IMR-90 (cell line): ENCODE measurements around the gene CEP135.

ENCODE experiments used
- BHLHE40 ChIP-seq: fragments of 150-350 bp; IDR thresholded peaks from 2 replicates; pipeline ENCODE4 v1.6.1; 2016; ENCODE audit warnings: mild to moderate bottlenecking, low read depth, low read length
- CEBPB ChIP-seq: IDR thresholded peaks from 2 replicates; pipeline ENCODE4 v1.6.1; 2012; ENCODE audit warnings: low read depth, low read length, improper control_type of control experiment
- CTCF ChIP-seq: conservative IDR thresholded peaks from 2 replicates; pipeline ENCODE4 v1.5.1; 2012; ENCODE audit warnings: mild to moderate bottlenecking, low read depth, low read length, improper control_type of control experiment
- ELK1 ChIP-seq: fragments of 150-350 bp; IDR thresholded peaks from 2 replicates; pipeline ENCODE4 v1.6.1; 2016; ENCODE audit warnings: low read depth, mild to moderate bottlenecking, low read length, moderate library complexity, borderline replicate concordance
- FOS ChIP-seq: fragments of 150-350 bp; IDR thresholded peaks from 2 replicates; pipeline ENCODE4 v1.6.1; 2016; ENCODE audit warnings: low read depth, low read length
- MAFK ChIP-seq: IDR thresholded peaks from 2 replicates; pipeline ENCODE4 v1.6.1; 2012; ENCODE audit warnings: low read depth, low read length, improper control_type of control experiment
- MXI1 ChIP-seq: IDR thresholded peaks from 2 replicates; pipeline ENCODE4 v1.6.1; 2012; ENCODE audit warnings: low read depth, mild to moderate bottlenecking, low read length, moderate library complexity, borderline replicate concordance
- POLR2A ChIP-seq: IDR thresholded peaks from 2 replicates; pipeline ENCODE4 v1.6.1; 2012; ENCODE audit warnings: mild to moderate bottlenecking, low read depth, low read length
- RAD21 ChIP-seq: IDR thresholded peaks from 2 replicates; pipeline ENCODE4 v1.6.1; 2012; ENCODE audit warnings: low read length, improper control_type of control experiment
- RCOR1 ChIP-seq: IDR thresholded peaks from 2 replicates; pipeline ENCODE4 v1.6.1; 2012; ENCODE audit warnings: mild to moderate bottlenecking, low read length, improper control_type of control experiment; ENCODE audit not compliant: insufficient replicate concordance
- RFX5 ChIP-seq: IDR thresholded peaks from 2 replicates; pipeline ENCODE4 v1.8.0; 2012; ENCODE audit warnings: low read depth, mild to moderate bottlenecking, low read length, moderate library complexity

- no peak for TF ChIP-seq MXI1
- no peak for TF ChIP-seq CTCF
- no peak for TF ChIP-seq CEBPB
- TF ChIP-seq RFX5, result no peak
- TF ChIP-seq POLR2A, result no peak
- no peak for TF ChIP-seq RAD21
- no peak for TF ChIP-seq RCOR1
- no peak for TF ChIP-seq BHLHE40
- TF ChIP-seq ELK1, result no peak
- TF ChIP-seq FOS, result no peak
- no peak for TF ChIP-seq MAFK
Measured at GRCh38 chr4:56066493-56066892, 117.7 kb downstream of the CEP135 start.
